NCI-H1105 treated with DMSO at 0.1 percent for 48 hours (cell line): ENCODE measurements around the gene APOBEC3H.

Experiments
- DNase-seq: peaks from one replicate; lab custom pipeline; 2025; lab: John Stamatoyannopoulos, UW

Gene APOBEC3H

GRCh38 chr22:39110631-39111561 is 13.9 kb downstream of the APOBEC3H start:
- peak; percentile 0 for DNase-seq

GRCh38 chr22:39114112-39114511 is 17.1 kb downstream of the APOBEC3H start:
- DNase-seq, result no peak

GRCh38 chr22:39115570-39115969 is 18.5 kb downstream of the APOBEC3H start:
- DNase-seq, result no peak

- DNase-seq, result no peak
Observed at GRCh38 chr22:39115977-39116621, 19.1 kb downstream of the APOBEC3H start.

- DNase-seq, result peak; percentile 45
Observed at GRCh38 chr22:39117585-39118191, 20.6 kb downstream of the APOBEC3H start.

- DNase-seq, result no peak
Observed at GRCh38 chr22:39120983-39121382, 23.9 kb downstream of the APOBEC3H start.

- DNase-seq, result no peak
Observed at GRCh38 chr22:39122772-39123470, 25.9 kb downstream of the APOBEC3H start.

GRCh38 chr22:39123751-39124581 is 26.9 kb downstream of the APOBEC3H start:
- DNase-seq, result no peak

- no peak for DNase-seq
Observed at GRCh38 chr22:39125622-39126021, 28.6 kb downstream of the APOBEC3H start.

- no peak for DNase-seq
Observed at GRCh38 chr22:39128508-39128907, 31.5 kb downstream of the APOBEC3H start.

- no peak for DNase-seq
Observed at GRCh38 chr22:39129081-39129480, 32.0 kb downstream of the APOBEC3H start.

GRCh38 chr22:39129746-39130145 is 32.7 kb downstream of the APOBEC3H start:
- no peak for DNase-seq

GRCh38 chr22:39130152-39130704 is 33.2 kb downstream of the APOBEC3H start:
- no peak for DNase-seq

GRCh38 chr22:39130892-39131855 is 34.1 kb downstream of the APOBEC3H start:
- no peak for DNase-seq

- no peak for DNase-seq
Observed at GRCh38 chr22:39132281-39132680, 35.2 kb downstream of the APOBEC3H start.

GRCh38 chr22:39132871-39133524 is 36.0 kb downstream of the APOBEC3H start:
- DNase-seq, result no peak

GRCh38 chr22:39133871-39134270 is 36.8 kb downstream of the APOBEC3H start:
- no peak for DNase-seq

GRCh38 chr22:39134366-39135091 is 37.5 kb downstream of the APOBEC3H start:
- no peak for DNase-seq
